Central memory CD8-positive, alpha-beta T cell (primary cell): Measurements from ENCODE around the gene RPSA.
"Not testable (repeated sequence)": the region's sequence is repeated elsewhere in the genome, so short reads cannot be mapped to it uniquely, and the experiment has no call there.

Source experiments
- ATAC-seq: fragments of 150-1000 bp; cut with Tn5 transposase; replicated peaks from 2 replicates; pipeline ENCODE4 v1.10.0; 2022; ENCODE audit warnings: mild to moderate bottlenecking, moderate FRiP score, moderate number of reproducible peaks; ENCODE audit not compliant: poor library complexity, severe bottlenecking; ENCODE audit errors: extremely low read depth
- DNase-seq, 2 donors: peaks; one replicate each; pipeline ENCODE4 v3.0.0; 2021; ENCODE audit warnings: low spot score in 2 of 2
- H3K27ac Mint-ChIP-seq: one replicate; pipeline ENCODE4 v1.8.0; 2022; ENCODE audit warnings: low read depth, mild to moderate bottlenecking, moderate library complexity, mixed read lengths
- H3K27me3 Mint-ChIP-seq: one replicate; pipeline ENCODE4 v1.8.0; 2022; ENCODE audit warnings: mixed read lengths
- H3K36me3 Mint-ChIP-seq: one replicate; pipeline ENCODE4 v1.8.0; 2022; ENCODE audit warnings: mild to moderate bottlenecking, moderate library complexity, mixed read lengths; ENCODE audit not compliant: insufficient read depth
- H3K4me1 Mint-ChIP-seq: one replicate; pipeline ENCODE4 v1.8.0; 2022; ENCODE audit warnings: mixed read lengths
- H3K4me3 Mint-ChIP-seq: one replicate; pipeline ENCODE4 v1.8.0; 2022; ENCODE audit warnings: mild to moderate bottlenecking, moderate library complexity, mixed read lengths
- H3K9me3 Mint-ChIP-seq: one replicate; pipeline ENCODE4 v1.8.0; 2022; ENCODE audit warnings: mixed read lengths

RPSA gene

GRCh38 chr3:39415983-39416382, 9.5 kb downstream of the RPSA start:
- Mint-ChIP-seq H3K27ac (no peak overlapping the region), H3K36me3 (peaks cover 42% of the 10 kb centered on the region), H3K9me3 (no peaks in the 10 kb centered on the region), H3K4me1 (peaks cover 30% of the 10 kb centered on the region), H3K27me3 (no peaks in the 10 kb centered on the region), H3K4me3 (no peak overlapping the region)
- DNase-seq (no peak), ATAC-seq (no peak)

GRCh38 chr3:39416998-39417397, 10.5 kb downstream of the RPSA start:
- not testable (repeated sequence) for H3K27me3 Mint-ChIP-seq, H3K4me3 Mint-ChIP-seq, H3K9me3 Mint-ChIP-seq, H3K27ac Mint-ChIP-seq, DNase-seq, ATAC-seq
- Mint-ChIP-seq H3K36me3 (peaks cover 31% of the 10 kb centered on the region), H3K4me1 (peaks cover 22% of the 10 kb centered on the region)

GRCh38 chr3:39418556-39419225, 12.2 kb downstream of the RPSA start:
- not testable (repeated sequence) for ATAC-seq, H3K9me3 Mint-ChIP-seq, DNase-seq, H3K4me3 Mint-ChIP-seq, H3K27me3 Mint-ChIP-seq
- Mint-ChIP-seq H3K36me3 (peaks cover 15% of the 10 kb centered on the region), H3K4me1 (peaks cover 16% of the 10 kb centered on the region), H3K27ac (peak overlapping the region; percentile 44)

- H3K4me1 Mint-ChIP-seq = peaks cover 11% of the 10 kb centered on the region
- DNase-seq (no peak), ATAC-seq (no peak)
- no peak overlapping the region for H3K27ac Mint-ChIP-seq
- no peak overlapping the region for H3K4me3 Mint-ChIP-seq
- H3K36me3 Mint-ChIP-seq = peaks cover 6% of the 10 kb centered on the region
- H3K27me3 Mint-ChIP-seq = no peaks in the 10 kb centered on the region
- H3K9me3 Mint-ChIP-seq = no peaks in the 10 kb centered on the region
These were observed 13.3 kb downstream of the RPSA start for GRCh38 chr3:39419742-39420315.

- H3K4me1 Mint-ChIP-seq = peaks cover 9% of the 10 kb centered on the region
- ATAC-seq (no peak), DNase-seq (no peak)
- H3K27ac Mint-ChIP-seq = no peak overlapping the region
- H3K36me3 Mint-ChIP-seq = peaks cover 3% of the 10 kb centered on the region
- no peaks in the 10 kb centered on the region for H3K9me3 Mint-ChIP-seq
- H3K4me3 Mint-ChIP-seq = no peak overlapping the region
- no peaks in the 10 kb centered on the region for H3K27me3 Mint-ChIP-seq
These were observed 14.0 kb downstream of the RPSA start for GRCh38 chr3:39420543-39420942.

GRCh38 chr3:39423436-39423970, 17.0 kb downstream of the RPSA start:
- H3K27ac Mint-ChIP-seq = no peak overlapping the region
- H3K36me3 Mint-ChIP-seq = no peaks in the 10 kb centered on the region
- H3K4me1 Mint-ChIP-seq = no peaks in the 10 kb centered on the region
- no peak for DNase-seq
- no peaks in the 10 kb centered on the region for H3K9me3 Mint-ChIP-seq
- no peaks in the 10 kb centered on the region for H3K27me3 Mint-ChIP-seq
- no peak overlapping the region for H3K4me3 Mint-ChIP-seq
- no peak for ATAC-seq

- Mint-ChIP-seq H3K36me3 (no peaks in the 10 kb centered on the region), H3K4me3 (no peak overlapping the region)
These were observed 19.8 kb downstream of the RPSA start for GRCh38 chr3:39426312-39426711.

GRCh38 chr3:39427506-39427905, 21.0 kb downstream of the RPSA start:
- ATAC-seq = no peak
- no peaks in the 10 kb centered on the region for H3K9me3 Mint-ChIP-seq
- no peaks in the 10 kb centered on the region for H3K4me1 Mint-ChIP-seq
- no peak for DNase-seq
- no peak overlapping the region for H3K4me3 Mint-ChIP-seq
- peaks cover 1% of the 10 kb centered on the region for H3K36me3 Mint-ChIP-seq
- H3K27me3 Mint-ChIP-seq = peaks cover 20% of the 10 kb centered on the region
- H3K27ac Mint-ChIP-seq = no peak overlapping the region

More at GRCh38 chr3:39426312-39426711, 19.8 kb downstream of the RPSA start:
- Mint-ChIP-seq H3K27ac (no peak overlapping the region), H3K4me1 (no peaks in the 10 kb centered on the region), H3K27me3 (peaks cover 20% of the 10 kb centered on the region), H3K9me3 (no peaks in the 10 kb centered on the region)
- ATAC-seq = no peak
- DNase-seq = no peak

- Mint-ChIP-seq H3K4me1 (no peaks in the 10 kb centered on the region), H3K36me3 (peaks cover 1% of the 10 kb centered on the region), H3K27ac (no peak overlapping the region), H3K4me3 (no peak overlapping the region), H3K27me3 (peaks cover 20% of the 10 kb centered on the region), H3K9me3 (no peaks in the 10 kb centered on the region)
- DNase-seq (no peak), ATAC-seq (no peak)
These were observed 22.3 kb downstream of the RPSA start for GRCh38 chr3:39428745-39429201.

GRCh38 chr3:39429466-39429865, 22.9 kb downstream of the RPSA start:
- no peaks in the 10 kb centered on the region for H3K9me3 Mint-ChIP-seq
- H3K4me1 Mint-ChIP-seq = no peaks in the 10 kb centered on the region
- H3K27me3 Mint-ChIP-seq = peaks cover 20% of the 10 kb centered on the region
- DNase-seq = no peak
- H3K36me3 Mint-ChIP-seq = peaks cover 1% of the 10 kb centered on the region
- no peak overlapping the region for H3K4me3 Mint-ChIP-seq
- H3K27ac Mint-ChIP-seq = no peak overlapping the region
- no peak for ATAC-seq

GRCh38 chr3:39432342-39432741, 25.8 kb downstream of the RPSA start:
- ATAC-seq (no peak), DNase-seq (no peak)
- Mint-ChIP-seq H3K4me3 (no peak overlapping the region), H3K36me3 (peaks cover 1% of the 10 kb centered on the region), H3K27me3 (peaks cover 20% of the 10 kb centered on the region), H3K27ac (no peak overlapping the region), H3K4me1 (no peaks in the 10 kb centered on the region), H3K9me3 (no peaks in the 10 kb centered on the region)

- H3K36me3 Mint-ChIP-seq = peaks cover 1% of the 10 kb centered on the region
- H3K4me3 Mint-ChIP-seq = no peak overlapping the region
- H3K9me3 Mint-ChIP-seq = no peaks in the 10 kb centered on the region
- no peak overlapping the region for H3K27ac Mint-ChIP-seq
- peaks cover 20% of the 10 kb centered on the region for H3K27me3 Mint-ChIP-seq
- no peaks in the 10 kb centered on the region for H3K4me1 Mint-ChIP-seq
- DNase-seq (no peak), ATAC-seq (no peak)
These were observed 27.1 kb downstream of the RPSA start for GRCh38 chr3:39433642-39434041.

GRCh38 chr3:39434574-39434973, 28.1 kb downstream of the RPSA start:
- Mint-ChIP-seq H3K9me3 (no peaks in the 10 kb centered on the region), H3K4me1 (no peaks in the 10 kb centered on the region), H3K36me3 (peaks cover 1% of the 10 kb centered on the region), H3K4me3 (no peak overlapping the region), H3K27ac (no peak overlapping the region), H3K27me3 (peaks cover 18% of the 10 kb centered on the region)
- DNase-seq (no peak), ATAC-seq (no peak)
